Measurements from ENCODE around the gene LAP3.

DNA sequence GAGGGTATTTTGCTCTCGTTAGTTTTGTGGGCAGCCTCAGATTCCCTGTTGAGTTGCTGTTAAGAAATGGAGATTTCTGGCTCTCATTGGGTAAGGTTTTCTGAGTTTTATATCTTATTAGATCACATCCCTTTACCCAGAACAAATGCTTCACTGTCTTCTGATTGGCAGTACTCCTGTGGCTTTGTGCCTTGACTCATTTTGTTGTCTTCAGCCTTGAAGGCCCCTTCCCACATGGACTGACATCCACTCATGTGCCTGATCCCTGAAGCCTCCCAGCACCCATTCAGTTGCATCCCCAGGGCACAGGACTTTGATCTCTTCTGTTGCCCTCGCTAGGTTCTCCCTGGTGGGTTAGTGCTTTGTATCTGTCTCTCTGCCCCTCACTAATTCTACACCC is 47.8 kb downstream of the LAP3 start:
- TF ChIP-seq, protein P1, sequence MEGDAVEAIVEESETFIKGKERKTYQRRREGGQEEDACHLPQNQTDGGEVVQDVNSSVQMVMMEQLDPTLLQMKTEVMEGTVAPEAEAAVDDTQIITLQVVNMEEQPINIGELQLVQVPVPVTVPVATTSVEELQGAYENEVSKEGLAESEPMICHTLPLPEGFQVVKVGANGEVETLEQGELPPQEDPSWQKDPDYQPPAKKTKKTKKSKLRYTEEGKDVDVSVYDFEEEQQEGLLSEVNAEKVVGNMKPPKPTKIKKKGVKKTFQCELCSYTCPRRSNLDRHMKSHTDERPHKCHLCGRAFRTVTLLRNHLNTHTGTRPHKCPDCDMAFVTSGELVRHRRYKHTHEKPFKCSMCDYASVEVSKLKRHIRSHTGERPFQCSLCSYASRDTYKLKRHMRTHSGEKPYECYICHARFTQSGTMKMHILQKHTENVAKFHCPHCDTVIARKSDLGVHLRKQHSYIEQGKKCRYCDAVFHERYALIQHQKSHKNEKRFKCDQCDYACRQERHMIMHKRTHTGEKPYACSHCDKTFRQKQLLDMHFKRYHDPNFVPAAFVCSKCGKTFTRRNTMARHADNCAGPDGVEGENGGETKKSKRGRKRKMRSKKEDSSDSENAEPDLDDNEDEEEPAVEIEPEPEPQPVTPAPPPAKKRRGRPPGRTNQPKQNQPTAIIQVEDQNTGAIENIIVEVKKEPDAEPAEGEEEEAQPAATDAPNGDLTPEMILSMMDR (conservative IDR thresholded peaks at IDR 0.05; ENCODE audit: low read depth, low read length), result no peak
- TF ChIP-seq EZH2 (IDR thresholded peaks at IDR 0.05; ENCODE audit: low read length, unreplicated experiment), result no peak
